Tibial nerve (tissue), 4 donors: ENCODE results near the gene COA1. TPM values are rescaled to one million over a fixed set of nuclear protein-coding genes. Genes with fewer than 3 reads are reported as not detected.
"Not testable (repeated sequence)": the region's sequence is repeated elsewhere in the genome, so short reads cannot be mapped to it uniquely, and the experiment has no call there.

Experiments used
- DNase-seq, 2 donors: peaks; one replicate each; pipeline ENCODE4 v3.0.0-alpha.2; 2019; ENCODE audit warnings: low spot score in 2 of 2
- H3K27ac ChIP-seq, 4 donors: fragments of 200-600 bp; sonication (generic) in 3 of 4; one replicate each; pipeline ENCODE4 v1.5.1; 2017 to 2019; ENCODE audit warnings: mild to moderate bottlenecking in 1 of 4
- H3K27me3 ChIP-seq, 2 donors: fragments of 200-600 bp; sonication (generic) in 1 of 2; one replicate each; pipeline versions ENCODE4 v1.5.1 to v1.6.0; 2017 to 2019
- H3K36me3 ChIP-seq, 3 donors: fragments of 200-600 bp; sonication (generic); one replicate each; pipeline ENCODE4 v1.5.1; 2018 to 2019
- H3K4me1 ChIP-seq, 4 donors: fragments of 200-600 bp; sonication (generic) in 3 of 4; one replicate each; pipeline ENCODE4 v1.5.1; 2017 to 2019
- H3K4me3 ChIP-seq, 4 donors: fragments of 200-600 bp; sonication (generic) in 3 of 4; one replicate each; pipeline ENCODE4 v1.5.1; 2017 to 2019; ENCODE audit warnings: mild to moderate bottlenecking in 1 of 4, moderate library complexity in 1 of 4
- H3K9me3 ChIP-seq, 4 donors: fragments of 200-600 bp; sonication (generic) in 3 of 4; one replicate each; pipeline ENCODE4 v1.5.1; 2017 to 2019
- CTCF ChIP-seq, 5 experiments: fragments of 200-600 bp in 3 of 5; fragments of 450-650 bp in 2 of 5; sonication (generic) in 3 of 5; IDR thresholded peaks; one replicate each; pipeline ENCODE4 v1.5.1; 2016 to 2019; ENCODE audit warnings: antibody characterized with exemption in 5 of 5, mild to moderate bottlenecking in 3 of 5, moderate library complexity in 2 of 5
- EP300 ChIP-seq, 2 donors: sonication (generic); formaldehyde crosslinking; IDR thresholded peaks; one replicate each; pipeline ENCODE4 v1.6.1; 2017; ENCODE audit warnings: antibody characterized with exemption in 2 of 2, mild to moderate bottlenecking in 1 of 2
- POLR2A ChIP-seq, 2 donors: fragments of 450-650 bp; IDR thresholded peaks; one replicate each; pipeline ENCODE4 v1.6.1; 2017; ENCODE audit warnings: antibody characterized with exemption in 2 of 2, mild to moderate bottlenecking in 2 of 2, moderate library complexity in 2 of 2
- WGBS, 2 donors: methylation state at CpG; one replicate each; pipeline ENCODE4 v1.1.5; 2018; 5-methylcytosine and 5-hydroxymethylcytosine counted together
- total RNA-seq, 4 donors: library from RNA; depleted of rRNA; stranded (reverse); fragments of >200 nt; gene quantifications; one replicate each; pipeline ENCODE4 v1.1.0, GENCODE V29; 2016

COA1 gene
- total RNA-seq, 4 donors from 2014 or later: 58.5 to 74.1 (median 64.7) TPM

GRCh38 chr7:43747328-43748105 is 18.2 kb upstream of the COA1 start:
- no peaks in the 10 kb centered on the region for H3K4me1 ChIP-seq
- H3K9me3 ChIP-seq: no peaks in the 10 kb centered on the region
- TF ChIP-seq CTCF (IDR thresholded peaks at IDR 0.05) (no peak), EP300 (IDR thresholded peaks at IDR 0.05) (no peak), POLR2A (IDR thresholded peaks at IDR 0.05) (no peak)
- no peaks in the 10 kb centered on the region for H3K27me3 ChIP-seq
- no peak overlapping the region for H3K4me3 ChIP-seq
- 84 to 87% methylated on average over 9 of the region's 9 CpGs for WGBS, 2 donors
- DNase-seq: no peak
- no peaks in the 10 kb centered on the region for H3K36me3 ChIP-seq
- H3K27ac ChIP-seq: no peak overlapping the region

DNA sequence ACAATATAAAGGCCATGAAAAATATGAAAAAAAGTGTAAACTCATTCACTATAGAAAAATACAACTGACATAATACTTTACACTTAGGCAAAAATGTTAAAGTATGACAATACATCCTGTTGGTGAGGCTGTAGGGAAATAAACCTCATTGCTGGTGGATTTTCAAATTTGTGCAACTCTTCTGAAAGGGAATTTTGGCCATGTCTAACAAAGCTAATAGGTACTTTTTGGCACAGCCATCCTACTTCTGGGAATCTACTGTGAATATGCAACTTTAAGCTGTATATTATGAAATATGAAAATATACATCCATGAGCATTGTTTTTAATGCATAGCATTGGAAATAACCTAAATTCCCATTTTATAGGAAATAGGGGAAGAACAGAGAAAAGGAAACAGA is 13.4 kb upstream of the COA1 start:
- Histone ChIP-seq H3K36me3 (no peaks in the 10 kb centered on the region), H3K27ac (no peak overlapping the region), H3K9me3 (no peaks in the 10 kb centered on the region), H3K4me3 (no peak overlapping the region), H3K4me1 (no peaks in the 10 kb centered on the region), H3K27me3 (no peaks in the 10 kb centered on the region)
- DNase-seq: no peak
- TF ChIP-seq CTCF (IDR thresholded peaks at IDR 0.05) (no peak), EP300 (IDR thresholded peaks at IDR 0.05) (no peak), POLR2A (IDR thresholded peaks at IDR 0.05) (no peak)

GRCh38 chr7:43737467-43738127 is 8.3 kb upstream of the COA1 start:
- WGBS, 2 donors: 86 to 90% methylated on average over 5 of the region's 6 CpGs
- Histone ChIP-seq H3K4me3 (no peak overlapping the region), H3K36me3 (no peaks in the 10 kb centered on the region), H3K4me1 (no peaks in the 10 kb centered on the region), H3K27ac (no peak overlapping the region), H3K27me3 (no peaks in the 10 kb centered on the region), H3K9me3 (no peaks in the 10 kb centered on the region)
- TF ChIP-seq CTCF (IDR thresholded peaks at IDR 0.05): no peak
- no peak for TF ChIP-seq POLR2A (IDR thresholded peaks at IDR 0.05)
- no peak for TF ChIP-seq EP300 (IDR thresholded peaks at IDR 0.05)
- no peak for DNase-seq

- no peak for TF ChIP-seq EP300 (IDR thresholded peaks at IDR 0.05)
- TF ChIP-seq POLR2A (IDR thresholded peaks at IDR 0.05): no peak
- no peak for TF ChIP-seq CTCF (IDR thresholded peaks at IDR 0.05)
- Histone ChIP-seq H3K9me3 (no peaks in the 10 kb centered on the region), H3K27ac (no peak overlapping the region), H3K4me1 (no peaks in the 10 kb centered on the region), H3K27me3 (no peaks in the 10 kb centered on the region), H3K4me3 (no peak overlapping the region), H3K36me3 (no peaks in the 10 kb centered on the region)
- WGBS, 2 donors: 59 to 61% methylated on average over 2 of the region's 2 CpGs
- DNase-seq: no peak
Observed at GRCh38 chr7:43735802-43736603, 6.7 kb upstream of the COA1 start.

DNA sequence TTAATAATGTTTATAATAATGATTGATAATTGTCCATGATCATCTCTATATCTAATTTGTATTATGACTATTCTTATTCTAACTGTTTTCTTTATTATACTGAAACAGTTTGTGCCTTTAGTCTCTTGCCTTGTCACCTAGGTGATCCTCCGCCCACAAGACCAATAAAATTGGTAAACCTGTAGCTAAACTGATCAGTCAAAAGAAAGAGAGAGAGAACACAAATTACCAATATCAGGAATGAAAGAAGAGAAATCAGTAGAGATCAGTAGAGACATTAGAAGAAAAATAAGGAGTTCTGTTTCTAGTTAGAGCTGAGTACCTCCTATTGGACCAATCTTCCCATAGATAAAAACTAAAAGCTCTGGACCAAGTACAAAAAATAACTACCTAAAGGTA is 6.1 kb upstream of the COA1 start:
- H3K27me3 ChIP-seq: no peaks in the 10 kb centered on the region
- TF ChIP-seq POLR2A (IDR thresholded peaks at IDR 0.05) (no peak), EP300 (IDR thresholded peaks at IDR 0.05) (no peak)
- no peaks in the 10 kb centered on the region for H3K36me3 ChIP-seq
- H3K4me1 ChIP-seq: peaks cover 0 to 3% (median under 1%) of the 10 kb centered on the region in 4 donors
- no peak overlapping the region for H3K4me3 ChIP-seq
- no peaks in the 10 kb centered on the region for H3K9me3 ChIP-seq
- H3K27ac ChIP-seq: no peak overlapping the region
- WGBS, 2 donors: 93 to 95% methylated on average over 1 of the region's 1 CpG
- no peak for DNase-seq

DNA sequence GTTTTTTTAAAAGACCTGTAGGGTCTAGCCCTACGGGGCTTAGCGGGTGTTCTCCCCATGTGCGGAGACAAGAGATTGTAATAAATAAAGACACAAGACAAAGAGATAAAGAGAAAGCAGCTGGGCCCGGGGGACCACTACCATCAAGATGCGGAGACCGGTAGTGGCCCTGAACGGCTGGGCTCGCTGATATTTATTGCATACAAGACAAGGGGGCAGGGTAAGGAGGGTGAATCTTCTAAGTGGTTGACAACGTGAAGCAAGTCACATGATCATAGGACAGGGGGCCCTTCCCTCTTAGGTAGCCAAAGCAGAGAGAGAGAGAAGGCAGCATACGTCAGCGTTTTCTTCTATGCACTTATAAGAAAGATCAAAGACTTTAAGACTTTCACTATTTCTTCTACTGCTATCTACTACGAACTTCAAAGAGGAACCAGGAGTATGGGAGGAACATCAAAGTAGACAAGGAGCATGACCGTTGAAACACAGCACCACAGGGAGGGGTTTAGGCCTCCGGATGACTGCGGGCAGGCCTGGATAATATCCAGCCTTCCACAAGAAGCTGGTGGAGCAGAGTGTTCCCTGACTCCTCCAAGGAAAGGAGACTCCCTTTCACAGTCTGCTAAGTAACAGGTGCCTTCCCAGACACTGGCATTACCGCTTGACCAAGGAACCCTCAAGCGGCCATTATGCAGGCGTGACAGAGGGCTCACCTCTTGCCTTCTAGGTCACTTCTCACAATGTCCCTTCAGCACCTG is 5.4 kb upstream of the COA1 start:
- not testable (repeated sequence) for DNase-seq, H3K27me3 ChIP-seq, H3K4me3 ChIP-seq, H3K36me3 ChIP-seq, H3K27ac ChIP-seq, H3K4me1 ChIP-seq, H3K9me3 ChIP-seq
- WGBS, 2 donors: 67 to 73% methylated on average over 18 of the region's 18 CpGs

DNA sequence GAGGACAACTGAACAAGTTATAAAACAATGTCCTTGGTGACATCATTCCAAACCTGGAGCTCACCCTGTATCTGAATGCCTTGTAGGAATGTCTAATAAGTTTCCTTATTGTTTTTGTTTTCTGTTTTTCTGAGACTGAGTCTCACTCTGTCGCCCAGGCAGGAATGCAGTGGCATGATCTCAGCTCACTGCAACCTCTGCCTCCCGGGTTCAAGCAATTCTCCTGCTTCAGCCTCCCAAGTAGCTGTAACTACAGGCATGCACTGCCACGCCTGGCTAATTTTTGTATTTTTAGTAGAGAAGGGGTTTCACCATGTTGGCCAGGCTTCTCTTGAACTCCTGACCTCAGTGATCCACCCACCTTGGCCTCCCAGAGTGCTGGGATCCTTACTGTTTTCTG is 2.2 kb upstream of the COA1 start:
- not testable (repeated sequence) for DNase-seq
- 70 to 80% methylated on average over 3 of the region's 3 CpGs for WGBS, 2 donors

More for the DNA sequence above, 2.2 kb upstream of the COA1 start:
- H3K36me3 ChIP-seq, H3K27ac ChIP-seq, H3K4me3 ChIP-seq, H3K9me3 ChIP-seq, H3K27me3 ChIP-seq: not testable (repeated sequence)
- peaks cover 0 to 30% (median 13%) of the 10 kb centered on the region in 4 donors for H3K4me1 ChIP-seq
